Effector CD4-positive, alpha-beta T cell (primary cell): ENCODE measurements around the gene OR6C4. TPM values are rescaled to one million over a fixed set of nuclear protein-coding genes. Genes with fewer than 3 reads are reported as not detected.
"Not testable (repeated sequence)": the region's sequence is repeated elsewhere in the genome, so short reads cannot be mapped to it uniquely, and the experiment has no call there.

Source experiments
- DNase-seq: peaks from one replicate; pipeline ENCODE4 v3.0.0-alpha.2; 2020
- total RNA-seq: gene quantifications from one replicate; lab custom pipeline; 2026; lab: John Stamatoyannopoulos, UW

The OR6C4 gene
- not detected for total RNA-seq

GRCh38 chr12:55549302-55549701, at the start of gene OR6C4:
Gene OR6C4 (plus strand): TSS chr12:55549602. CDS start chr12:55551227, 1,625 bp downstream.
- DNase-seq, result no peak

- no peak for DNase-seq
Observed at GRCh38 chr12:55499810-55500252, 49.6 kb upstream of the OR6C4 start.

GRCh38 chr12:55501601-55502000, 47.8 kb upstream of the OR6C4 start:
- no peak for DNase-seq

- DNase-seq, result no peak
Observed at GRCh38 chr12:55515696-55516095, 33.7 kb upstream of the OR6C4 start.

GRCh38 chr12:55516391-55516790, 33.0 kb upstream of the OR6C4 start:
- no peak for DNase-seq

GRCh38 chr12:55548235-55548634, 1.2 kb upstream of the OR6C4 start:
- DNase-seq, result not testable (repeated sequence)

- no peak for DNase-seq
Observed at GRCh38 chr12:55548756-55549155, 646 bp upstream of the OR6C4 start.

GRCh38 chr12:55554296-55554695, 4.9 kb downstream of the OR6C4 start:
- DNase-seq, result no peak

- not testable (repeated sequence) for DNase-seq
Observed at GRCh38 chr12:55570060-55570459, 20.7 kb downstream of the OR6C4 start.

- not testable (repeated sequence) for DNase-seq
Observed at GRCh38 chr12:55570689-55571088, 21.3 kb downstream of the OR6C4 start.

- no peak for DNase-seq
Observed at GRCh38 chr12:55572168-55572567, 22.8 kb downstream of the OR6C4 start, which contains the start of gene OR2AP1. Gene OR2AP1 (plus strand): TSS chr12:55572468. CDS start chr12:55574415, 1,947 bp downstream.

GRCh38 chr12:55582066-55582465, 32.7 kb downstream of the OR6C4 start:
- no peak for DNase-seq

- no peak for DNase-seq
Observed at GRCh38 chr12:55585817-55586216, 36.4 kb downstream of the OR6C4 start.

- not testable (repeated sequence) for DNase-seq
Observed at GRCh38 chr12:55590152-55590551, 40.8 kb downstream of the OR6C4 start.
